HepG2 (cell line): ENCODE results near the gene SMYD1. TPM values are rescaled to one million over a fixed set of nuclear protein-coding genes. Genes with fewer than 3 reads are reported as not detected.
A peak's percentile ranks its signal among the peaks of the same experiment; 100 is the strongest.

Experiments used
- ARNT ChIP-seq: fragments of 450-650 bp; IDR thresholded peaks from 2 replicates; pipeline ENCODE4 v1.6.1; 2017
- ESRRA ChIP-seq: sonication (generic); formaldehyde crosslinking; IDR thresholded peaks from 2 replicates; pipeline ENCODE4 v1.5.1; 2020; ENCODE audit warnings: mild to moderate bottlenecking, low read depth, missing genetic modification reagents
- FOXA1 ChIP-seq, 2 experiments: fragments of 450-650 bp in 1 of 2; sonication (generic) in 1 of 2; formaldehyde crosslinking in 1 of 2; IDR thresholded peaks; 2 replicates each; pipeline versions ENCODE4 v1.4.0 to v1.6.1; 2016 to 2020; ENCODE audit warnings: missing genetic modification reagents in 1 of 2
- FOXA3 ChIP-seq: IDR thresholded peaks from 2 replicates; pipeline ENCODE4 v1.6.1; 2016; ENCODE audit warnings: missing genetic modification reagents, missing compliant biosample characterization
- GABPB1 ChIP-seq: IDR thresholded peaks from 2 replicates; pipeline ENCODE4 v1.6.1; 2016; ENCODE audit warnings: mild to moderate bottlenecking, missing genetic modification reagents, moderate library complexity, missing compliant biosample characterization
- HIVEP1 ChIP-seq: sonication (generic); formaldehyde crosslinking; IDR thresholded peaks from 2 replicates; pipeline ENCODE4 v1.4.0; 2020; ENCODE audit warnings: mild to moderate bottlenecking, missing genetic modification reagents
- NCOA2 ChIP-seq: sonication (generic); formaldehyde crosslinking; IDR thresholded peaks from 2 replicates; pipeline ENCODE4 v1.8.0; 2022; ENCODE audit warnings: inconsistent platforms
- RFX3 ChIP-seq: IDR thresholded peaks from 2 replicates; pipeline ENCODE4 v1.6.1; 2016; ENCODE audit warnings: missing biosample characterization, missing genetic modification reagents
- TBP ChIP-seq: sonication (generic); formaldehyde crosslinking; IDR thresholded peaks from 2 replicates; pipeline ENCODE4 v1.5.0; 2020; ENCODE audit warnings: missing genetic modification reagents
- ZNF143 ChIP-seq: sonication (generic); formaldehyde crosslinking; IDR thresholded peaks from 2 replicates; pipeline ENCODE4 v1.4.0; 2020; ENCODE audit warnings: missing genetic modification reagents
- ZNF205 ChIP-seq: IDR thresholded peaks from 2 replicates; pipeline ENCODE4 v1.6.1; 2018; ENCODE audit warnings: missing biosample characterization, missing genetic modification reagents
- ZNF670 ChIP-seq: sonication (generic); formaldehyde crosslinking; IDR thresholded peaks from 2 replicates; pipeline ENCODE4 v1.8.0; 2022; ENCODE audit warnings: mild to moderate bottlenecking, missing genetic modification reagents, borderline replicate concordance
- polyA plus RNA-seq, 8 experiments: library from polyadenylated mRNA; depleted of rRNA in 3 of 8; stranded (reverse) in 7 of 8; unstranded in 1 of 8; fragments of >200 nt; fragmentation: Illumina TruSeq in 4 of 8; extraction: Trizol in 4 of 8; gene quantifications; 2 replicates each; pipeline versions ENCODE4 v1.2.1 to v1.2.3, GENCODE V29; 2011 to 2016; ENCODE audit warnings: low read depth in 4 of 8, missing spikeins in 1 of 8, mixed read lengths in 1 of 8; ENCODE audit not compliant: insufficient read depth in 1 of 8
- total RNA-seq, 5 experiments: library from RNA; depleted of rRNA; stranded (reverse); fragments of >200 nt; fragmentation: Illumina TruSeq; extraction: Trizol; gene quantifications; 2 replicates each; pipeline ENCODE4 v1.2.3, GENCODE V29; 2016; ENCODE audit warnings: low read depth in 1 of 5
- TF ChIP-seq, protein P1 (sequence below): sonication (generic); formaldehyde crosslinking; IDR thresholded peaks from 2 replicates; pipeline ENCODE4 v1.4.0; 2020; ENCODE audit warnings: missing genetic modification reagents
- TF ChIP-seq, protein P2 (sequence below): sonication (generic); formaldehyde crosslinking; IDR thresholded peaks from 2 replicates; pipeline ENCODE4 v1.8.1; 2023; ENCODE audit warnings: mild to moderate bottlenecking, missing genetic modification reagents
- TF ChIP-seq, protein P3 (sequence below): IDR thresholded peaks from 2 replicates; pipeline ENCODE4 v1.6.1; 2012; ENCODE audit warnings: low read length, improper control_type of control experiment
- TF ChIP-seq, protein P4 (sequence below): sonication (generic); formaldehyde crosslinking; IDR thresholded peaks from 2 replicates; pipeline ENCODE4 v1.4.0; 2020; ENCODE audit warnings: mild to moderate bottlenecking, missing genetic modification reagents, borderline replicate concordance
- TF ChIP-seq, protein P5 (sequence below): sonication (generic); formaldehyde crosslinking; IDR thresholded peaks from 2 replicates; pipeline ENCODE4 v1.4.0; 2020; ENCODE audit warnings: missing genetic modification reagents, borderline replicate concordance

Gene SMYD1
- total and polyA plus RNA-seq, 2 of the 13 experiments (the other 11 are each of a cell fraction or from before 2014, with no cell fraction given), result not detected

DNA sequence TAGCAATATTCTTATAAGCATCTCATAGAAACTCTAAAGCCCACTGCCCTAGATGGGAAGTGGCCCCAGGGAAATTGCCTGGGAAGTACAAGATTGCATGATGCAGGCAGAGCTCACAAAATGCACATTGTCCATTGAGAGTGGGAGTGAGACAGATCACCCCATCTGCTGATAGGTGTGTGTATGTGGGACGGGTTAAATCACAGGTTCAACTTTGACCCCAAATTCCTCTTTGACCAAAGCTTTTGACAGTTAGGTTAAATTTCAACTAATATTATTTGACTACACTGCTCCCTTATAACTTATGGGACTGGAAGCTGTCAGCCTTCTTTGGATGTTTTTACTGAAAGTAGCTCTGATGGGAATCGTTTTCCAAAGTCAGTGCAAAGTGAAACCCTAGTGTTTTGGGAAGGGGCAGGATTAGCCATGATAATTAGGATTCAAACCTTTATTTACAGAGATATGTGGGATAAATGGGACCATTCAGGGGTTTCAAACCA, 71.6 kb downstream of the SMYD1 start (continued):
- TF ChIP-seq, protein P1, sequence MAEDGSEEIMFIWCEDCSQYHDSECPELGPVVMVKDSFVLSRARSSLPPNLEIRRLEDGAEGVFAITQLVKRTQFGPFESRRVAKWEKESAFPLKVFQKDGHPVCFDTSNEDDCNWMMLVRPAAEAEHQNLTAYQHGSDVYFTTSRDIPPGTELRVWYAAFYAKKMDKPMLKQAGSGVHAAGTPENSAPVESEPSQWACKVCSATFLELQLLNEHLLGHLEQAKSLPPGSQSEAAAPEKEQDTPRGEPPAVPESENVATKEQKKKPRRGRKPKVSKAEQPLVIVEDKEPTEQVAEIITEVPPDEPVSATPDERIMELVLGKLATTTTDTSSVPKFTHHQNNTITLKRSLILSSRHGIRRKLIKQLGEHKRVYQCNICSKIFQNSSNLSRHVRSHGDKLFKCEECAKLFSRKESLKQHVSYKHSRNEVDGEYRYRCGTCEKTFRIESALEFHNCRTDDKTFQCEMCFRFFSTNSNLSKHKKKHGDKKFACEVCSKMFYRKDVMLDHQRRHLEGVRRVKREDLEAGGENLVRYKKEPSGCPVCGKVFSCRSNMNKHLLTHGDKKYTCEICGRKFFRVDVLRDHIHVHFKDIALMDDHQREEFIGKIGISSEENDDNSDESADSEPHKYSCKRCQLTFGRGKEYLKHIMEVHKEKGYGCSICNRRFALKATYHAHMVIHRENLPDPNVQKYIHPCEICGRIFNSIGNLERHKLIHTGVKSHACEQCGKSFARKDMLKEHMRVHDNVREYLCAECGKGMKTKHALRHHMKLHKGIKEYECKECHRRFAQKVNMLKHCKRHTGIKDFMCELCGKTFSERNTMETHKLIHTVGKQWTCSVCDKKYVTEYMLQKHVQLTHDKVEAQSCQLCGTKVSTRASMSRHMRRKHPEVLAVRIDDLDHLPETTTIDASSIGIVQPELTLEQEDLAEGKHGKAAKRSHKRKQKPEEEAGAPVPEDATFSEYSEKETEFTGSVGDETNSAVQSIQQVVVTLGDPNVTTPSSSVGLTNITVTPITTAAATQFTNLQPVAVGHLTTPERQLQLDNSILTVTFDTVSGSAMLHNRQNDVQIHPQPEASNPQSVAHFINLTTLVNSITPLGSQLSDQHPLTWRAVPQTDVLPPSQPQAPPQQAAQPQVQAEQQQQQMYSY (CRISPR knock-in tag), result no peak
- TF ChIP-seq ZNF670 (CRISPR knock-in tag) (0 out of 2 replicates have a peak, but pooled peaks have one; percentile 11), ESRRA (CRISPR knock-in tag) (no peak; the same call in 1 of the 2 replicates), ZNF143 (CRISPR knock-in tag) (no peak), ZNF205 (CRISPR knock-in tag) (peak; percentile 76; the same call in 1 of the 2 replicates), RFX3 (CRISPR knock-in tag) (no peak), TBP (CRISPR knock-in tag) (no peak), HIVEP1 (CRISPR knock-in tag) (no peak), FOXA1 (IDR thresholded peaks at IDR 0.05) (no peak), FOXA1 (CRISPR knock-in tag; IDR thresholded peaks at IDR 0.05) (peak; percentile 65; the same call in 1 of the 2 replicates), GABPB1 (CRISPR knock-in tag) (peak; percentile 30; the same call in 1 of the 2 replicates), FOXA3 (CRISPR knock-in tag) (peak; percentile 83), ARNT (no peak), NCOA2 (CRISPR knock-in tag) (peak; percentile 96)
- TF ChIP-seq, protein P2, sequence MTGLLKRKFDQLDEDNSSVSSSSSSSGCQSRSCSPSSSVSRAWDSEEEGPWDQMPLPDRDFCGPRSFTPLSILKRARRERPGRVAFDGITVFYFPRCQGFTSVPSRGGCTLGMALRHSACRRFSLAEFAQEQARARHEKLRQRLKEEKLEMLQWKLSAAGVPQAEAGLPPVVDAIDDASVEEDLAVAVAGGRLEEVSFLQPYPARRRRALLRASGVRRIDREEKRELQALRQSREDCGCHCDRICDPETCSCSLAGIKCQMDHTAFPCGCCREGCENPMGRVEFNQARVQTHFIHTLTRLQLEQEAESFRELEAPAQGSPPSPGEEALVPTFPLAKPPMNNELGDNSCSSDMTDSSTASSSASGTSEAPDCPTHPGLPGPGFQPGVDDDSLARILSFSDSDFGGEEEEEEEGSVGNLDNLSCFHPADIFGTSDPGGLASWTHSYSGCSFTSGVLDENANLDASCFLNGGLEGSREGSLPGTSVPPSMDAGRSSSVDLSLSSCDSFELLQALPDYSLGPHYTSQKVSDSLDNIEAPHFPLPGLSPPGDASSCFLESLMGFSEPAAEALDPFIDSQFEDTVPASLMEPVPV (CRISPR knock-in tag), result no peak
- TF ChIP-seq, protein P3, sequence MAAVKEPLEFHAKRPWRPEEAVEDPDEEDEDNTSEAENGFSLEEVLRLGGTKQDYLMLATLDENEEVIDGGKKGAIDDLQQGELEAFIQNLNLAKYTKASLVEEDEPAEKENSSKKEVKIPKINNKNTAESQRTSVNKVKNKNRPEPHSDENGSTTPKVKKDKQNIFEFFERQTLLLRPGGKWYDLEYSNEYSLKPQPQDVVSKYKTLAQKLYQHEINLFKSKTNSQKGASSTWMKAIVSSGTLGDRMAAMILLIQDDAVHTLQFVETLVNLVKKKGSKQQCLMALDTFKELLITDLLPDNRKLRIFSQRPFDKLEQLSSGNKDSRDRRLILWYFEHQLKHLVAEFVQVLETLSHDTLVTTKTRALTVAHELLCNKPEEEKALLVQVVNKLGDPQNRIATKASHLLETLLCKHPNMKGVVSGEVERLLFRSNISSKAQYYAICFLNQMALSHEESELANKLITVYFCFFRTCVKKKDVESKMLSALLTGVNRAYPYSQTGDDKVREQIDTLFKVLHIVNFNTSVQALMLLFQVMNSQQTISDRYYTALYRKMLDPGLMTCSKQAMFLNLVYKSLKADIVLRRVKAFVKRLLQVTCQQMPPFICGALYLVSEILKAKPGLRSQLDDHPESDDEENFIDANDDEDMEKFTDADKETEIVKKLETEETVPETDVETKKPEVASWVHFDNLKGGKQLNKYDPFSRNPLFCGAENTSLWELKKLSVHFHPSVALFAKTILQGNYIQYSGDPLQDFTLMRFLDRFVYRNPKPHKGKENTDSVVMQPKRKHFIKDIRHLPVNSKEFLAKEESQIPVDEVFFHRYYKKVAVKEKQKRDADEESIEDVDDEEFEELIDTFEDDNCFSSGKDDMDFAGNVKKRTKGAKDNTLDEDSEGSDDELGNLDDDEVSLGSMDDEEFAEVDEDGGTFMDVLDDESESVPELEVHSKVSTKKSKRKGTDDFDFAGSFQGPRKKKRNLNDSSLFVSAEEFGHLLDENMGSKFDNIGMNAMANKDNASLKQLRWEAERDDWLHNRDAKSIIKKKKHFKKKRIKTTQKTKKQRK, result no peak
- TF ChIP-seq, protein P4, sequence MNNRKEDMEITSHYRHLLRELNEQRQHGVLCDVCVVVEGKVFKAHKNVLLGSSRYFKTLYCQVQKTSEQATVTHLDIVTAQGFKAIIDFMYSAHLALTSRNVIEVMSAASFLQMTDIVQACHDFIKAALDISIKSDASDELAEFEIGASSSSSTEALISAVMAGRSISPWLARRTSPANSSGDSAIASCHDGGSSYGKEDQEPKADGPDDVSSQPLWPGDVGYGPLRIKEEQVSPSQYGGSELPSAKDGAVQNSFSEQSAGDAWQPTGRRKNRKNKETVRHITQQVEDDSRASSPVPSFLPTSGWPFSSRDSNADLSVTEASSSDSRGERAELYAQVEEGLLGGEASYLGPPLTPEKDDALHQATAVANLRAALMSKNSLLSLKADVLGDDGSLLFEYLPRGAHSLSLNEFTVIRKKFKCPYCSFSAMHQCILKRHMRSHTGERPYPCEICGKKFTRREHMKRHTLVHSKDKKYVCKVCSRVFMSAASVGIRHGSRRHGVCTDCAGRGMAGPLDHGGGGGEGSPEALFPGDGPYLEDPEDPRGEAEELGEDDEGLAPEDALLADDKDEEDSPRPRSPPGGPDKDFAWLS (CRISPR knock-in tag), result no peak
- TF ChIP-seq, protein P5, sequence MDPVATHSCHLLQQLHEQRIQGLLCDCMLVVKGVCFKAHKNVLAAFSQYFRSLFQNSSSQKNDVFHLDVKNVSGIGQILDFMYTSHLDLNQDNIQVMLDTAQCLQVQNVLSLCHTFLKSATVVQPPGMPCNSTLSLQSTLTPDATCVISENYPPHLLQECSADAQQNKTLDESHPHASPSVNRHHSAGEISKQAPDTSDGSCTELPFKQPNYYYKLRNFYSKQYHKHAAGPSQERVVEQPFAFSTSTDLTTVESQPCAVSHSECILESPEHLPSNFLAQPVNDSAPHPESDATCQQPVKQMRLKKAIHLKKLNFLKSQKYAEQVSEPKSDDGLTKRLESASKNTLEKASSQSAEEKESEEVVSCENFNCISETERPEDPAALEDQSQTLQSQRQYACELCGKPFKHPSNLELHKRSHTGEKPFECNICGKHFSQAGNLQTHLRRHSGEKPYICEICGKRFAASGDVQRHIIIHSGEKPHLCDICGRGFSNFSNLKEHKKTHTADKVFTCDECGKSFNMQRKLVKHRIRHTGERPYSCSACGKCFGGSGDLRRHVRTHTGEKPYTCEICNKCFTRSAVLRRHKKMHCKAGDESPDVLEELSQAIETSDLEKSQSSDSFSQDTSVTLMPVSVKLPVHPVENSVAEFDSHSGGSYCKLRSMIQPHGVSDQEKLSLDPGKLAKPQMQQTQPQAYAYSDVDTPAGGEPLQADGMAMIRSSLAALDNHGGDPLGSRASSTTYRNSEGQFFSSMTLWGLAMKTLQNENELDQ (CRISPR knock-in tag), result peak; percentile 25; the same call in 1 of the 2 replicates
